SHP77 (cell line): Measurements from ENCODE around the gene TOX2.
A peak's percentile ranks its signal among the peaks of the same experiment; 100 is the strongest.

Experiments used
- DNase-seq, 2 experiments: peaks; one replicate each; lab custom pipeline; 2025; lab: John Stamatoyannopoulos, UW

TOX2 gene, protein sequence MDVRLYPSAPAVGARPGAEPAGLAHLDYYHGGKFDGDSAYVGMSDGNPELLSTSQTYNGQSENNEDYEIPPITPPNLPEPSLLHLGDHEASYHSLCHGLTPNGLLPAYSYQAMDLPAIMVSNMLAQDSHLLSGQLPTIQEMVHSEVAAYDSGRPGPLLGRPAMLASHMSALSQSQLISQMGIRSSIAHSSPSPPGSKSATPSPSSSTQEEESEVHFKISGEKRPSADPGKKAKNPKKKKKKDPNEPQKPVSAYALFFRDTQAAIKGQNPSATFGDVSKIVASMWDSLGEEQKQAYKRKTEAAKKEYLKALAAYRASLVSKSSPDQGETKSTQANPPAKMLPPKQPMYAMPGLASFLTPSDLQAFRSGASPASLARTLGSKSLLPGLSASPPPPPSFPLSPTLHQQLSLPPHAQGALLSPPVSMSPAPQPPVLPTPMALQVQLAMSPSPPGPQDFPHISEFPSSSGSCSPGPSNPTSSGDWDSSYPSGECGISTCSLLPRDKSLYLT

DNA sequence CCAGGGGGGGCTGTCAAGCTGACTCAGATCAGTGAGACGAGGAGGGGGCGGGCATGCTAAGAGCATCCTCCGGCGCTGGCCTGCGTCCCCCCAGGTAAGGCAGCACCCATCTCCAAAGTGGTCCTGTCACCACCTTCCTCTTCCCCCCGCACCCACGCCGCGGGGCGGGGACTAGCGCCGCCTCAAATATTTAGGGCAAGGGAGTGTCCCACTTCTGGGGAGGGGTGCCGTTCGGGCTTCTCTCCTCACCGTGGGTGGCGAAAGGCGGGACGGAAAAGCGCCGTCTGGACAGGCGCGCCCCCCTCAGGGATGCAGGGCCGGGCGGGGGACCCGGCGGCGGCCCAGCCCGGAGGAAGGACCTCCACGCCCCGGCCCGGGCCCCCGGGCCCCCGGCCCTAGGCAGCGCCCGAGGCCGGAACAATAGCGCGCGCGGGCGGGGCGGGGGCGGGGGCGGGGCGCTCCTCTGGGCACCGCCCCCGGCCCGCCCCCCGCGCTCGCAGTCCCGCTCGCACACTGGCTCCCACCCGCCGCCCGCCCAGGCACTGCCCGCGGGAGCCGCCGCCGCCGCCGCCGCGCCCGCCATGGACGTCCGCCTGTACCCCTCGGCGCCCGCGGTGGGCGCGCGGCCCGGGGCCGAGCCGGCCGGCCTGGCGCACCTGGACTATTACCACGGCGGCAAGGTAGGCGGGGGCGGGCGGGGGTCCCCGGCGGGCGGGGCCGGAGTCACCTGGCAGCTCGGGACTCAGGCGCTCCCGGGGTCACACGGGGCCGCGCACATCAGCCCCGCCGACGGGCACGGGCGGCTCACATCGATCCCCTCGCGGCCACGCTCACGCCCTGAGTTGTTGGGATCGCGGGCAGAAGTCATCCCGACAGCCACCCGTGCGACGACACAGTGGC, at the start of gene TOX2:
TSS of gene TOX2 (plus strand) at position 542 of the 900 bp plus-strand sequence. CDS start at position 582, 40 bp downstream.
- DNase-seq = peak in 1 of 2 experiments; percentile 27

DNA sequence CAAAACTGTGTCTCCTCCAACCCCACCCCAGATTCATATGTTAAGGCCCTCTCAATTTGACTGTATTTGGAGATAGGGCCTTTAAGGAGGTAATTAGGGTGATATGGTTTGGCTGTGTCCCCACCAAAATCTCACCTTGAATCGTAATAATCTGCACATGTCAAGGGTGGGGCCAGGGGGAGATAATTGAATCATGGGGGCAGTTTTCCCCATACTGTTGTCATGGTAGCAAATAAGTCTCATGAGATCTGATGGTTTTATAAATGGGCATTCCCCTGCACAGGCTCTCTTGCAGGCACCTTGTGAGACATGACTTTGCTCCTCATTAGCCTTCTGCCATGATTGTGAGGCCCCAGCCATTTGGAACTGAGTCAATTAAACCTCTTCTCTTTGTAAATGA, 46.6 kb upstream of the TOX2 start:
- DNase-seq = no peak

DNA sequence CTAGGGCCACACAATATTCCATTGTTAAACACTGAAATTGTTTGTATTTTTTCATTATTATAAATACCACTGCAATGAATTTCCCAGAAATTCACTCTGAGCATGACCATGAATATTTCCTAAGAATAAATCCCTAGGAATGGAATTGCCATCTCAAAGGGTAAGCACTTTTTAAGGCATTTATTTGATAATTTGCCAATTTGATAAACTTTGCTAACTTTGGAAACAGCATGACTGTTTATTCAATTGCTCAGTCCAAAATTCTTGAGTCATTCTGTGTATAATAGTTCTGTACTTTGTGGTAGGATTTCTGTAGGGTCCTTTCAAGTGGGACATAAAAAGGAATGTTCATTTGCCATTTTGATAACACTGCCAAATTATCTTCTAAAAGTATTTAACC, 44.2 kb upstream of the TOX2 start:
- no peak for DNase-seq

DNA sequence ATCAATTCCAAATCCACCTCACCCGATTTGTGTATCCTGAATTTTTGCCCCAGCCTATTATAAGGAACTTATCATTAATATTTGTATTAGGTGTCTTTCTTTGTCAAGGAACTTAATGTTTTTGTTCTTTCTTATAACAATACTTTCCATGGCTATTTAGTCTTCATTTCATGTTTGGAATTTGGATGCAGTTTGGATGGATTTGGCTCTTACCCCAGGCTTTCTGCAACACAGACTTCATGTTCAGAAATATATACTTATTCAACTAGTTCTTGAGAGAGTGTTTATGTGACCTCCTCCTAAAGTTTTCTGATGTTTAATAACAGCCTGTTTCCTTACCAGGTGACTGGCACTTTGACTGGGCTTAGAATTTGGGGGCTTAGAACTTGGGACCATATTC, 35.9 kb upstream of the TOX2 start:
- DNase-seq = no peak

DNA sequence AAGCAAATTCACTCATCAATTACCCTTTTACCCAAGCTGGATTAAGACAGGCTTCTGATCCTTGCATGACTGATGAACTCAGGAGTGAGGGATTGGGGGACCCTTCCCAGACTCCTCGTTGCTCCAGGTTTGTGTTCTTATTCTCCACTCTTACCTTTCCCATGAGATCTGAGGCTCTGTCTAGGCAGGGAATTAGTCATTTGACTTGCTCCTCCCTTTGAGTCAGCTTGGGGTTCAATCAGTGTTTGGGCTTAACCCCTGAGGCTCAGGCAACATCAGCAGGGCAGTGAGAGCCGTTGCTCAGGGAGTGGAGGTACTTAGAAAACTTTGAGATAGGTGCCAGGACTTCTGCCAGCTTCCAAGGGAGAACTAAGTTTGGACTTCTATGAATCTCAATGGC, 20.7 kb upstream of the TOX2 start:
- DNase-seq = no peak

DNA sequence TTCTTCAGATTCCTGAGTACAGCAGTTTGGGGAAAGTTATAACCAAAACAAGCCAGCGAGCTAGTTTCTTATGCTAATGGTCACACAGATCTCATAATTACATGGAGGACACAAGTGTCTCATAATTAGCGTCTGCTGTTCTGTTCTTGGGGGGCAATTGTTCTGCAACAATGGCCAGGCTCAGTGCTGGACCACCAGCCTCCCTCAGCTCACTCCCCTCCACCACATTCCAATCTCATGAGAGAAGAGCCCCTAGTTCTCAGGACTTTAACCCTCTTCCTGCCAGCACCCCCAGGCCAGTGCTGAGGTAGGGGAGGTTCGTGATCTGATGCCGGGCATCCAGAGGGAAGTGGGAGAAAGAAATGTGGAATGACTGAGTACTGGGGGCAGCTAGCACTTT, 20.2 kb upstream of the TOX2 start:
- no peak for DNase-seq

DNA sequence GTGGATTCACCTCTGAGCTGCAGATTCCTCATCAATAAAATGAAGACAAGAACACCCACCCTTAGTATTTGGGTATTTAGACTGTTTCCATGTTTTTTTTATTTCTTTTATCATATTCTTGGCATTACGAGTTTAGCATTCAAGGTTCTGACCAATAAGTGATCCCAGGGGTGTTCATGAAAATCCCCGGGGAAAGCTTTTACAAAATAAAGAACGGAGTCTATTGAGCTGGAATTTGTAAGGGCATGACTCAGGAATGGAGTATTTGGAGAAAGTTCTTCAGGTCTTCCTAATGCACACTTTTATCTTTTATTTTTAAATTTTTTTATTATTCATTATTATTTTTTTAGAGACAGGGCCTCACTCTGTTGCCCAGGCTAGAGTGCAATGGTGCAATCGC, 19.4 kb upstream of the TOX2 start:
- DNase-seq = no peak

DNA sequence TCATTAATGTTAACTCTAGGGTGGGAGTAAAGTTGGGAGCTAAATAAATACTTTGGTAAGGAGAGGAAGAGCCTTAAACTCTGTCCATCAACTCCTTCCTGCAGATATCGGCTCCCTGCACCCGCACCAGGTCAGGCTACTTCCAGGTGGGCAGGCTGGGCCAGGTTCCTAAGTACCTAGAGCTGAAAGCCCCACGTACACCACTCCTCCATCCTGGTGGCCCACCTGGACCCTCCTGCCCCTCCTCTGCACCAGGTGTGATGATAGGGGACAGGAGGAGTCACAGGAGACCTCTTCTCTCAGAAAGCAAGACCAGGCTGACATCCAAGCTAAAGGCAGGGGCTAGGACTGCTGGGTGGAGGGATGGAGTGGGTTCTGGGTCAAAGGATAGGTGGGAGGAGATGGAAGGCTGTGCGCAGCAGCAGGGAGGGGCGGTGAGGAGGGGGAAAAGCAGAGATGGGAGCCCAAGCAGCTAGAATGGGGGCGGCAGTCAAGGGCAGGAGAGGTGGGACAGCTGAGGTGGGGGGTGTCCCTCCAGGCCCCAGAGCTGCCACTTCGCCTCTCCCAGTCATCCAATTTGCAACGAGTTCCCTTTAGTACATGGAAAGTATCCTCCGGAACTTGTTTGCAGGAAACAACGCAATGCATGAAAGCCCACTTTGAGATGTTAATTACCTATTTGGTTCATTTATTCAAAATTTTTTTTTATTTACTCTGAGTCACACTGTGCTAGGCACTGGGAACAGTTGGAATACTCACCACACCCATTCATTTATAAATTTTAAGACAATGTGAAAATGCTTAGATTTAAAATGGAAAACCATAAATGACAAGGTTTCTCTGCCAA, 15.2 kb upstream of the TOX2 start:
- DNase-seq = no peak

DNA sequence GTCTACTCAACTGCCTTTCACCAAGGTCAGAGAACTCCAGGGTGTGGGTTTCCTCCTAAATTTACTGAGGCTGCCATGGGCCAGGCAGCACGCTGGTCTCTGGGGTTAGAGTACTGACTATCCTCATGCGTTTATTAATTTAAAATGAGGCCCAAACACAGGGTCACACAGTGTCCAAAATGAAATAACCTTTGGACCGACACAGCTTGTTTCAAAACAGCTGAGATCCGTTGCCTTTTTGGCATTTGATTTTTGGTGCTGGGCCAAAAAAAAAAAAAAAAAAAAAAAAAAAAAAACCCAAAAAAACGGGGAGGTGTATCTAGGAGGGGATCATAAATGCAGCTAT, 14.6 kb upstream of the TOX2 start:
- DNase-seq = no peak

DNA sequence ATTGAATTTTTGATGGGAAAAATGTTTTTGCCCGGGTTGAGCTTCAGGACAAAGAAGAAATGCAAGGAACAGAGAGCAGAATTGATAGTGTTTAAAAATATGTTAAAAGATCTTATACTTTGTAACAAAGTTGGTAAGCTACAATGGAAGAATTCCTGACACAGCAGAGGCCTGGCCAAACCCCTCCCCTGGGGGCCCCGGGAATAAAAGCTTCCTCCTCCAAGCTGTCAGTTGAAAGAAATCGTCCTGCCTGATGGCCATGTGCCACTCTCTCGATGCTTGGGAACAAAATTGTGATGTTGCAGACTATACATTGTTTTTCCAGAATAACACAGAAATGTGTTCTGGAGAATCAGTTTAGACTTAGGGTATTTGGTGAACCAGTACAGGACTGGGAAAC, 14.2 kb upstream of the TOX2 start:
- DNase-seq = no peak

DNA sequence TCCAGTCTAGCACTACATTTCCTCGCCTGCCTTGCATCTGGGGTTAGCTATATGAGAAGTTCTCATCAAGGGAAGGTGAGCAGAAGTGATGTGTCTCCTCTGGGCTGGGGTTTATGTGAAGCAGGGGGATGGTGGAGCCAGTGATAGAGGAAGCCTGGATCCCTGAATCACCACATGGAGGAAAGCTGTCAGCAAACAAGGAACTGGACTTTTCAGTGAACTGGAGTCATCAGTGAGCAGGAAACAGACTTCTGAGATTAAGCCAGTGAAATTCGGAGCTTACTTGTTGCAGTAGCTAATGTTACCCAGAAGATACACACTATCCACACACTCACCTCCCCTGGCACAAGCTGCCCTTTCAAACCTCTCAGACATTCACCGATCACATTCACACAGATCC, 13.4 kb upstream of the TOX2 start:
- DNase-seq = no peak

DNA sequence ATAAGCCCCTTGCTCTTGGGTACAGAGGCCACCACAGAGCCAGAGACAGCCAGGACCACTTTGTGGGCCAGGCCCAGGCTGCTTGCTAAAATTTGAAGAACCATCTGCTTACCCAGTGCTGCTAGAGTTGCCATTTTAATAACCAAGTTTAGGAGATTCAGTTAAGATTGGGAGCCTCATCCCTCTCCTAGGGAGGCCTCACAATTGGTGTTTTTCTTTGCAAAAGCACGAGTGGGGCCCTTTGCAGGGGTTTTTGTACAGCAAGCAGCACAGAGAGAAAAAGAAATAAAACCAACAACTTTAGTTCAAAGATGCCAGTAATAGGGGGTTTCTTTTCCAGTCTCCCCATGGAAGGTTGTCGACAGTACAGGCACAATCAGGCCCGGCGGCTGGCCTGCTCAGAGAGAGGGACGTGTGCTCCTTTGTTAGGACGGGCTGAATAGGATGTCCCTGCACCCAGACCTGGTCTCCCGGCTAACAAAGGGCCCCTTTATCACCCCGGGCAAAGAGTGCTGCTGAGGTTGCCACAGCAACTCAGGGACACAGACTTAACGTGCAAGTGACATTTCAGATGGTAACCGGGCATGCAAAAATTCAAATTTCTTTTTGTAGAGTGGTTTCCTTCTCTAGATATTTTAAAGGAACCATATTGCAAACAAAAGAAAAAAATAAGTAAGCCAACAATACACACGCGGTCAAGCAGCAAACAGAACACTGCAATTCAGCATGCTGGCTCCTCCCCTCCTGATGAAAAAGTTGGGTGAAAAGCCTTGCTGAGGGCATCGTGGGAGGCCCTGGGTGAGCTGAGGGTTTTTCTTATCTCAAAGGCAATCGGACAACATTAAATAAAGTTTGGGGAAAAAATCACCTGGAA, 10.5 kb upstream of the TOX2 start:
- DNase-seq = no peak

DNA sequence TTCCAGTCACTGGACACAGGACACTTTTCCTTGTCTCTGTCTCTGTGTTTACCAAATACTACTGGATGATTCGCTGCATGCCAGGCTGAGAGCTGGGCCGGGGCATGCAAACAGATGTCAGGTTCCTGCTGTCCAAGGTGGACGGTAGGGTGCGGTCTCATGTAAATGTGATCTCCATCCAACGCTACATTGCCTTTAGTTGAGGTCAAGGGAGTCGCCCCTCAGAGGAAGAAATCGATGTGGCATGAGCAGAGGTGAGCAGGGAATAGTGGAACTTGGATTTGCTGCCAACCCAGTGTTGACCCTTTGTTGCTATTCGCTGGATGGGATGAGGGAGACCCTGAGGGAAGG, 9.8 kb upstream of the TOX2 start:
- peak in 1 of 2 experiments; percentile 31 for DNase-seq

DNA sequence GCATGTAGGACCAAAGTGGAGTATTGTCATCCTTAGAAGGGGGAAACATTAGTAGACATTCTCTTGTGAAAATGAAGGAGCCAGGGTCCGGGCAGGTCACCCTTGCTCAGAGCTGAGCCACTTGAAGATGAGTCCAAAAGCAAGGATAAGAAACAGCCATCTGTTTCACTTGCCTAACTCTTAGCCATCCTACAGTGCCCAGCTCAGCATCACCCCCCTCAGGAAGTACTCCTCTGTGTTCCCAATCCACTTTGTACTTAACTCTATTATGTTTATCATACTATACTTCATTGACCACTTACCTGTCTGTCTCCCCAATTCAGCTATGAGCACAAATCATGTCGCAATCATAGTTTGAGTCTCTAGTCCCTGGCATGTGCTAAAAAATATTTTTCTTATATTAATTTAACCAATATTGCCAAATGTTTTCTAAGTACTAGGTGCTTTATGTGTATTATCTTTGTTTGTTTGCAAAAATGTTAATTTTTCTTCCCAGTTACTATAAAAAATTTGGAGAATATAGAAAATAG, 8.1 kb upstream of the TOX2 start:
- no peak for DNase-seq

DNA sequence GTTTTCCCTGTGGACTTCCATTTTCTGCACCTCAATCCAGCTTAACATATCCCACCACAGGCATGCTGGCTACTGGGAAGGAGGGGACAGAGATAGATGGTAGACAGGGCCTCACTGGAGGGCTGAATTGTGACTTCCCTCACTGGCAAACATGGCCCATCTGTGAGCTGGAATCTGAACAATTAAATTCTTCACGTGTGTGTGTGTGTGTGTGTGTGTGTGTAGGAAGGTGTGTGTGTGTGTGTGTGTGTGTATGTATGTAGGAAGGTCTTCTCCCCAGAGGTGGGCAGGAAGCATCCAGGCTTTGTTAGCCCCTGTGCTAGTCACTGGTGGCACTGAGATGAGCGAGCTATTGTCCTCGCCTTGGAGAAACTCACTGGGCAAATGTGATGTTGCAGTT, 5.4 kb upstream of the TOX2 start:
- no peak for DNase-seq

DNA sequence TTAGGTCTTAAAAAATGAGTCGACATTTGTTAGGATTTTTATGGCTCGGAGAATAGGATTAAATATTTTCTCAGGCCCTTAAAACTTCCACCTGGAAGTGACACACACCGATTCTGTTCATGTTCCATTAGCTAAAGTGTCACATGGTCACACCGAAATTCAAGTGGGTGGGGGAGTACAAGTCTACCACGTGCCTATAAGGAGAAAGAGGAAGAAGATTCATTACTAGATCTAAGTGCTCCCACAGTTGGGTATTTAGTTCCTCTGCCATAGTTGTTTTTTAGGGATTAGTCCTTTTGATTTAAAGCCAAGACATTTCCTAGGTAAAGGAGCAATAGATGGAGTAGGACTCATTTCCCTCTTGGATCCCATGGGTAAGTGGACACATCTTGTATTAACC, 4.9 kb upstream of the TOX2 start:
- no peak for DNase-seq

DNA sequence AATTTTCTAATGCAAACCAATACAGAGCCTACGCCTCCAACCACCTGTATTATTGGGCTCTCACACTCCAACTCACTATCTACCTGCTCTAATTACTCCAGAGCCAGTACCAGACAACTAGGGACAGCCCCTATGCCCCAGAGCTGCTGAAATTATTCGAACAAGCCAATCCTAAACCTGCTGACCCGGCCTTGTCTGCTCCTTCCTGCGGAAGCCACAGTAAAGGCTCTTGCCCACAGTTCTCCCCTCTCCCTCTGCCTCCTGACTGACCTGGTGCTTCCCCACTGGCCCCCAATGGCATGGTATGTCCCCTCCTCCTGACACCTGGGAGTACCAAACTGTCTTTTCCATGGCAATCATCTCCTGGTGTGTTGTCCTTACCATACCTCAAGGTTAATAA, 4.1 kb upstream of the TOX2 start:
- DNase-seq = no peak

DNA sequence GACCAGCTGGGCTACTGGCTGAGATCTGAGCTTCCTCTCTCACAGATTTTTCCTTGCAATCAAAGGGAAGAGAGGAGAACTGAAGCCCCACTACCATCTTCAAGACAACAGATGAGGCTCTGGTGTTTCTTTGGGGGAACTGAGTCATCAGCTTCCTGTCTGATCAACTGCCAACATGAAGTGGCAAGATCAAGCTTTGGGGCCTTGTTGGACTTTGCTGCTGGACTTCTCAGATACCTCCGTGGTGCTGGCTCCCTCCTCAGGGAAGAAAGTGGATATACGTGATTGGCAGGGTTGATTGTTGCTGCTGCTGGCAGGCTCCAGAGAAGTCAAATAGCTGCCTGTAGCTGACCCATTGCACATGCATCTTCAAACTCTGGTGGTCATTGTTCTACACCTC, 3.6 kb upstream of the TOX2 start:
- DNase-seq = no peak

DNA sequence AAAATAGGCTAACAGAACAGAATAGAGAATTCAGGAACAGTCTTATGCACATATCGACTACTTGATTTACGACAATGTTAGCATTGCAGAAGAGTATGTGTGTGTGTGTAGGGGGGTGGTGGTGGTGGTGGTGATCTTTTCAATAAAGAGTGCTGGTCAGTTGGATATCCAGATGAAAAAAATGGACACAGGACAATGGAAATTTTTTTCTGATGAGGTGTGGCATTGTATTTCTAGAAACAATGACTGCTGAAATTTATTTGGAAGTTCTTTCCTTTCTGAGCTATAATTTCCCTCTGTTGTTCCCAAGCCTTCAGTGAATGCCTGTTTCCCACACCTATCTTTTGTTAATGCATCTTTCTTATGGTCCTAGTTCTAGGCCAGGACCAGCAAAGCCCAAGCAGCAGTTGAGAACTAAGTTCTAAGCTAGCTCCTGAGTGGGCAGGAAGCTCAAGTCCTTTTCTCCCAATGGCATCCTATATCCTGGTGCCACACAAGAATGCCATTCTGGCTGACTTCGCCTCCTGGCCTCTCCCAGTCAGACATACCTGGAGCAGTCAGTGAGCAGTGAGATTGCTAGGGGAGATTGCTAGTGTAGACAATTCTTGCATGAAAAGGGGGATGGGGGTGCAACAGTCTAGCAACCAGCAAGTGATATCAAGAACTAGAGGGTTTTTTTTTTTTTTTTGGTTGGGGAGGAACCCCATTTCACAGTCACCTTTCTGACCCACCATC, 1.2 kb upstream of the TOX2 start:
- no peak for DNase-seq
